WTC11 (cell line): ENCODE data around the gene RFC5.

Experiments used
- TF ChIP-seq, protein P1 (sequence below): fragments of 200-600 bp; IDR thresholded peaks from 2 replicates; pipeline ENCODE4 v1.8.0; 2022; ENCODE audit warnings: antibody characterized with exemption
- TF ChIP-seq, protein P2 (sequence below): sonication (generic); formaldehyde crosslinking; IDR thresholded peaks from 2 replicates; pipeline ENCODE4 v1.8.1; 2022; ENCODE audit warnings: missing genetic modification reagents, borderline replicate concordance

DNA sequence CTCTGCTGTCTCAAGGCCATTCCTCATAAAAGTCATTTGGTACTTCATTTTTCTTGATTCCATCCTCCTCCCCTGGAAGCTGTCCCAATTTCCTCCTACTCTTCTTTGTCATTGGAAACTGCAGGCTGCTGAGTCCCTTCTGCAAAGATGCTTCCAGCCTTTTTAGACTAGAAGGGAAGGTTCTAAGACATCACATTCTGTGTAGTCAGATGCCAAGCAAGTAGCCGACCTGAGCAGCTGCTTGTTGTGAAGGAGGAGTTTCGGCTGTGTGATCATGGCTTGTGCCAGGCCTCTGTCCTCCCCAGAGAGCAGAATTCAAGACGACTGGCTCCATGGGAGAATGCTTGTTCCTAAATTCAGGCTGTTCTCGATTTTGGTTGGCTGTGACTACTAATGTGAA lies 8.7 kb downstream of the RFC5 start:
- TF ChIP-seq, protein P1, sequence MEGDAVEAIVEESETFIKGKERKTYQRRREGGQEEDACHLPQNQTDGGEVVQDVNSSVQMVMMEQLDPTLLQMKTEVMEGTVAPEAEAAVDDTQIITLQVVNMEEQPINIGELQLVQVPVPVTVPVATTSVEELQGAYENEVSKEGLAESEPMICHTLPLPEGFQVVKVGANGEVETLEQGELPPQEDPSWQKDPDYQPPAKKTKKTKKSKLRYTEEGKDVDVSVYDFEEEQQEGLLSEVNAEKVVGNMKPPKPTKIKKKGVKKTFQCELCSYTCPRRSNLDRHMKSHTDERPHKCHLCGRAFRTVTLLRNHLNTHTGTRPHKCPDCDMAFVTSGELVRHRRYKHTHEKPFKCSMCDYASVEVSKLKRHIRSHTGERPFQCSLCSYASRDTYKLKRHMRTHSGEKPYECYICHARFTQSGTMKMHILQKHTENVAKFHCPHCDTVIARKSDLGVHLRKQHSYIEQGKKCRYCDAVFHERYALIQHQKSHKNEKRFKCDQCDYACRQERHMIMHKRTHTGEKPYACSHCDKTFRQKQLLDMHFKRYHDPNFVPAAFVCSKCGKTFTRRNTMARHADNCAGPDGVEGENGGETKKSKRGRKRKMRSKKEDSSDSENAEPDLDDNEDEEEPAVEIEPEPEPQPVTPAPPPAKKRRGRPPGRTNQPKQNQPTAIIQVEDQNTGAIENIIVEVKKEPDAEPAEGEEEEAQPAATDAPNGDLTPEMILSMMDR = no peak
- TF ChIP-seq, protein P2, sequence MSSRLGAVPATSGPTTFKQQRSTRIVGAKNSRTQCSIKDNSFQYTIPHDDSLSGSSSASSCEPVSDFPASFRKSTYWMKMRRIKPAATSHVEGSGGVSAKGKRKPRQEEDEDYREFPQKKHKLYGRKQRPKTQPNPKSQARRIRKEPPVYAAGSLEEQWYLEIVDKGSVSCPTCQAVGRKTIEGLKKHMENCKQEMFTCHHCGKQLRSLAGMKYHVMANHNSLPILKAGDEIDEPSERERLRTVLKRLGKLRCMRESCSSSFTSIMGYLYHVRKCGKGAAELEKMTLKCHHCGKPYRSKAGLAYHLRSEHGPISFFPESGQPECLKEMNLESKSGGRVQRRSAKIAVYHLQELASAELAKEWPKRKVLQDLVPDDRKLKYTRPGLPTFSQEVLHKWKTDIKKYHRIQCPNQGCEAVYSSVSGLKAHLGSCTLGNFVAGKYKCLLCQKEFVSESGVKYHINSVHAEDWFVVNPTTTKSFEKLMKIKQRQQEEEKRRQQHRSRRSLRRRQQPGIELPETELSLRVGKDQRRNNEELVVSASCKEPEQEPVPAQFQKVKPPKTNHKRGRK (CRISPR knock-in tag) = no peak
